Nephron progenitor cell (in vitro differentiated cells): ENCODE measurements around the gene HPCA.
A peak's percentile ranks its signal among the peaks of the same experiment; 100 is the strongest.

ENCODE experiments used
- DNase-seq: peaks from one replicate; pipeline ENCODE4 v3.0.0; 2021
- H3K27ac Mint-ChIP-seq: 2 replicates; pipeline ENCODE4 v1.8.0; 2021; ENCODE audit warnings: mild to moderate bottlenecking, moderate library complexity, mixed read lengths
- H3K27me3 Mint-ChIP-seq: 2 replicates; pipeline ENCODE4 v1.8.0; 2021; ENCODE audit warnings: mild to moderate bottlenecking, low read depth, mixed read lengths; ENCODE audit not compliant: poor library complexity
- H3K36me3 Mint-ChIP-seq: 2 replicates; pipeline ENCODE4 v1.8.0; 2021; ENCODE audit warnings: low read depth, mixed read lengths
- H3K4me1 Mint-ChIP-seq: 2 replicates; pipeline ENCODE4 v1.8.0; 2021; ENCODE audit warnings: mixed read lengths
- H3K4me3 Mint-ChIP-seq: 2 replicates; pipeline ENCODE4 v1.8.0; 2021; ENCODE audit warnings: mild to moderate bottlenecking, moderate library complexity, mixed read lengths
- H3K9me3 Mint-ChIP-seq: 2 replicates; pipeline ENCODE4 v1.8.0; 2021; ENCODE audit warnings: mild to moderate bottlenecking, moderate library complexity, mixed read lengths
- TF ChIP-seq, protein P1 (sequence below): fragments of 200-600 bp; sonication (generic); IDR thresholded peaks from 2 replicates; pipeline ENCODE4 v1.5.0; 2021; ENCODE audit warnings: antibody characterized with exemption

HPCA gene

DNA sequence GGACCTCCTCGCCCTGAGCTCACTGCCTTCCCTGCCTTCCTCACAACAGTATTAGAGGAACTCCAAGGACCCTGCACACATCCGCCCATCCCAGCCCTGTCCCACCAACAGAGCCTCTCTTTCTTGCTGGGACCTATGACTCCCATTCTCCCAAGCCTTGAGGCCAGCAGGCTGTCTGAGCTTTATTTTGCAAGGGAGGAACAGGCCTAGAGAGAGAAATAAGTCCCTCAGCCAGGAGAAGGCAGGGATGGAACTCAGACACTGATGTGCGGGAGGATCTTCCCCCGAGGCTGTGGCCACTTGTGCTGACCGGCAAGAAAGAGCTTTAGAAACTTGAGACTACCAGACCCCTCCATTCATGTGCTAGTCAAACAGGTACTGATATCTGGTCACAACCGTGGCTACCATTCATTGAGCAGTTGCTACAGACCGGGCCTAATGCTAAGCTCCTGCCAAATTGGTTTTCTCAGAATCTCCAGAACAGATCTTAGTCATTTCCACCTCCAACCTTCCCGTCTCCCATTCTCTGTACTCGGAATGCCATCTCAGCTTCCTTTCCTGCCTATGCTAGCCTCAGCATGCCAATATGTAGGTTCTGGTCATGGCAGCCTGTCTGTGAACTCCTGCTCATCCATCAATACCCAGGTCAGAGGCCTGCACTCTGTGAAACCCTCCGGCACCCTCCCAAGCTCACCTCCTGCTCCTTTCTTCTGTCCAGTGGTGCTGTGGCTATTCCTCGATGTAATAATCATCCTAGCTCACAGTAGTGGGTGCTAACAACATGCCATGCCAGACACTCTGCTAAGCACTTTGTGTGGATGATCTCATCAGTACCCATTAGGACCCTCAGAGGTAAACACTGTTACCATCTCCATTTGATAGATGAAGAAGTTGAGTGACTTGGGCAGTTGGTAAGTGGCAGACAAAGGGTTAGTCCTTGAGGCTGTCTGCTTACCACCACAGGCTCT, 11.1 kb downstream of the HPCA start:
- peaks cover 2% of the 10 kb centered on the region for H3K9me3 Mint-ChIP-seq
- TF ChIP-seq, protein P1, sequence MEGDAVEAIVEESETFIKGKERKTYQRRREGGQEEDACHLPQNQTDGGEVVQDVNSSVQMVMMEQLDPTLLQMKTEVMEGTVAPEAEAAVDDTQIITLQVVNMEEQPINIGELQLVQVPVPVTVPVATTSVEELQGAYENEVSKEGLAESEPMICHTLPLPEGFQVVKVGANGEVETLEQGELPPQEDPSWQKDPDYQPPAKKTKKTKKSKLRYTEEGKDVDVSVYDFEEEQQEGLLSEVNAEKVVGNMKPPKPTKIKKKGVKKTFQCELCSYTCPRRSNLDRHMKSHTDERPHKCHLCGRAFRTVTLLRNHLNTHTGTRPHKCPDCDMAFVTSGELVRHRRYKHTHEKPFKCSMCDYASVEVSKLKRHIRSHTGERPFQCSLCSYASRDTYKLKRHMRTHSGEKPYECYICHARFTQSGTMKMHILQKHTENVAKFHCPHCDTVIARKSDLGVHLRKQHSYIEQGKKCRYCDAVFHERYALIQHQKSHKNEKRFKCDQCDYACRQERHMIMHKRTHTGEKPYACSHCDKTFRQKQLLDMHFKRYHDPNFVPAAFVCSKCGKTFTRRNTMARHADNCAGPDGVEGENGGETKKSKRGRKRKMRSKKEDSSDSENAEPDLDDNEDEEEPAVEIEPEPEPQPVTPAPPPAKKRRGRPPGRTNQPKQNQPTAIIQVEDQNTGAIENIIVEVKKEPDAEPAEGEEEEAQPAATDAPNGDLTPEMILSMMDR = no peak
- DNase-seq = no peak
- H3K4me1 Mint-ChIP-seq = peaks cover 12% of the 10 kb centered on the region
- H3K27me3 Mint-ChIP-seq = peaks cover 56% of the 10 kb centered on the region
- no peaks in the 10 kb centered on the region for H3K36me3 Mint-ChIP-seq
- no peak overlapping the region for H3K4me3 Mint-ChIP-seq
- no peak overlapping the region for H3K27ac Mint-ChIP-seq

DNA sequence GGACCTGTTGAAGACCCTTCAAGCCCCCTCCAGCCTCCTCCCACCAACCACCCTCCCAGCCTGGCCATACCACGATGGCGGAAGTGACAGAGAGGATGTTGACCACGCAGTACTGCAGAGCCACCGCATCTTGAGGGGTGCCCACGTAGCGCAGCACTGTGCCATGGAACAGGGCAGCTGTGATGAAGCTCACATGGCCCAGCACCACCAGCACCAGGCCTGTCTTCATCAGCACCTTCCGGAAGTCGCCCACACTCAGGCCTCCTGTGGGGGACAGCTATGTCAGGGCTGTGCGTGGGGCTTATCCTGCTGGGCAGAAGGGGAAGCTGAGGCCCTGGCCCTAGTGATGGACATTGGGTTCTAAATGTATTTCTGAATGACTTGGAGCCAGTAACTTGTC, 11.8 kb downstream of the HPCA start:
- Mint-ChIP-seq H3K36me3 (no peaks in the 10 kb centered on the region), H3K27ac (no peak overlapping the region), H3K4me1 (peaks cover 9% of the 10 kb centered on the region), H3K9me3 (no peaks in the 10 kb centered on the region), H3K27me3 (peaks cover 58% of the 10 kb centered on the region), H3K4me3 (no peak overlapping the region)
- TF ChIP-seq, protein P1 = no peak
- no peak for DNase-seq

DNA sequence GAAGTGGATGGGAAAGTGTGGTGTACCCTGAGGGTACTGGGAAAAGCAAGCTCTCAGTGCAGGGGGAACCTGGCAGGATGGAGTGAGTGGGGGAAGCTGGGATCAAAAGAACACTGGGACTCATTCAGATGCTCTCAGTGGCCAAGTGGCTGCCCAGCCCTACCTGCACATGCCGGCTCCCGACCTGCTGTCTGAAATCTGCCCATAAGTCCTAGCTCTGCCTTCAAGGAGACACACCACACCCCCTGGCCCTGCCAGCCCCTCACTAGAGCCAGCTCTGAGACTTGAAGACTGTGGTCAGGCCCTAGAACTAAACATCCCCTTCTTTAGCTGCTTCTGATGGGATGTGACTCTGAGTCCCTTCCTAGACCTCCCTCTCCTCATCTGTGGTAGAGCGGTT, 12.7 kb downstream of the HPCA start:
- Mint-ChIP-seq H3K4me1 (peaks cover 9% of the 10 kb centered on the region), H3K27ac (no peak overlapping the region), H3K27me3 (peaks cover 59% of the 10 kb centered on the region), H3K36me3 (no peaks in the 10 kb centered on the region), H3K9me3 (no peaks in the 10 kb centered on the region), H3K4me3 (no peak overlapping the region)
- no peak for DNase-seq
- TF ChIP-seq, protein P1 = no peak

DNA sequence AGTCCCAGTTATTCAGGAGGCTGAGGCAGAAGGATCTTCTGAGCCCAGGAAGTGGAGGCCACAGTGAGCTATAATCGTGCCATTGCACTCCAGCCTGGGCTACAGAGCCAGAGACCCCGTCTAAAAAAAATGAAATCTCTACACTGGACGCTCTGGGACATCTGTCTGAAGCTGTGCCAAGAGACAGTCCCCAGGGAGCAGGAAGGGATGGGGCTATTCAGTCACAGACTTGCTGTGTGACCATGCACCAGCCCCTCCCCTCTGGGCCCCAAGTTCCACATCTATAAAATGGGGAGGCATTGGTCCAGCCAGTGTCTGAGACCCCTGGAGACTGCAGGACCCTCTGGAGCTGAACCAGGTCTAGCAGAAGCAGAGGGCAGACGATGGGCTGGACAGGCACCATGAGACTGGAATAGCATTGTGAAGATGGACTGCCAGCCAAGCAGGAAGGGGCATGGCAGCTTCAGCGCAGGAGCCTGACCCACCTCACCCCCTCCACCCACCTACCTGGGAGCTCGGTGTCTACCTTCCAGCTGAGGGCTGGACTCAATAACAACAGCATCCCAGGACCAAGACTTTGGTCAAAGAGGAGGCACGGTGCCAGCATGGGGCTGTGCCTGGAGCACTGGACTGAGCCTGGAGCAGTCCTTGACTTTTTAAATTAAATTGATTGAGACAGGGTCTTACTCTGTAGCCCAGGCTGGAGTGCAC, 13.4 kb downstream of the HPCA start:
- Mint-ChIP-seq H3K9me3 (no peaks in the 10 kb centered on the region), H3K27me3 (peaks cover 63% of the 10 kb centered on the region), H3K27ac (no peak overlapping the region), H3K4me3 (no peak overlapping the region), H3K36me3 (no peaks in the 10 kb centered on the region), H3K4me1 (peaks cover 9% of the 10 kb centered on the region)
- TF ChIP-seq, protein P1 = no peak
- DNase-seq = no peak

DNA sequence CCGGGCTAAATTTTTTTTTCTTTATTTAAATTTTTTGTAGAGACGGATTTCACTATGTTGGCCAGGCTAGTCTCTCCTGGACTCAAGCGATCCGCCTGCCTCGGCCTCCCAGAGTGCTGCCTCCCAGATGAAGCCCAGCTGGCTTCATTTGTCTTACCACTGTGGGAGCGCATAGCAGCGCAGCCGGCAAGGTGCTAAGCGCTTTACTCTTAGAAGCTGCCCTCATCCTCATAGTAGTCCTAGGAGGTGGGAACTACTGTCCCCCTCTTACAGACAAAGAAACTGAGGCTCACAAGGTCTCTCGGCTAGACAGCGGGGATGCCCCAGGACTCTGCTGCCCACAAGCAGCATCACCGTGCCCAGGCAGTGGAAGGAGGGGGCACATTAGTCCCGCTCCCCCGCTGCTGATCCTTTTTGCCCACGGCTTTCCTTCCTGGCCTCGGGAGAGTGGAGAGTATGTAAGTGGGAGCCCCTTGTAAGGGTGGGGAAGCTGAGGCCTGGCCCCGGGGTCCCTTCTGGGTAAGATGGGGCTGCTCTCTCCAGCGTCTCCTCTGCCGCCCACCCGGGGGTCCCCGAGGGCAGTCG, 14.2 kb downstream of the HPCA start:
- TF ChIP-seq, protein P1 = no peak
- H3K27me3 Mint-ChIP-seq = peaks cover 67% of the 10 kb centered on the region
- no peak overlapping the region for H3K27ac Mint-ChIP-seq
- peaks cover 9% of the 10 kb centered on the region for H3K4me1 Mint-ChIP-seq
- peak overlapping the region; percentile 74 for H3K4me3 Mint-ChIP-seq
- H3K9me3 Mint-ChIP-seq = no peaks in the 10 kb centered on the region
- H3K36me3 Mint-ChIP-seq = no peaks in the 10 kb centered on the region
- DNase-seq = no peak
